Measurements from ENCODE around the gene APRT.

Gene APRT

GRCh38 chr16:88822281-88823040 is 10.7 kb upstream of the APRT start:
- no peak for DNase-seq (ENCODE audit: low read depth in 2 of 2)

DNA sequence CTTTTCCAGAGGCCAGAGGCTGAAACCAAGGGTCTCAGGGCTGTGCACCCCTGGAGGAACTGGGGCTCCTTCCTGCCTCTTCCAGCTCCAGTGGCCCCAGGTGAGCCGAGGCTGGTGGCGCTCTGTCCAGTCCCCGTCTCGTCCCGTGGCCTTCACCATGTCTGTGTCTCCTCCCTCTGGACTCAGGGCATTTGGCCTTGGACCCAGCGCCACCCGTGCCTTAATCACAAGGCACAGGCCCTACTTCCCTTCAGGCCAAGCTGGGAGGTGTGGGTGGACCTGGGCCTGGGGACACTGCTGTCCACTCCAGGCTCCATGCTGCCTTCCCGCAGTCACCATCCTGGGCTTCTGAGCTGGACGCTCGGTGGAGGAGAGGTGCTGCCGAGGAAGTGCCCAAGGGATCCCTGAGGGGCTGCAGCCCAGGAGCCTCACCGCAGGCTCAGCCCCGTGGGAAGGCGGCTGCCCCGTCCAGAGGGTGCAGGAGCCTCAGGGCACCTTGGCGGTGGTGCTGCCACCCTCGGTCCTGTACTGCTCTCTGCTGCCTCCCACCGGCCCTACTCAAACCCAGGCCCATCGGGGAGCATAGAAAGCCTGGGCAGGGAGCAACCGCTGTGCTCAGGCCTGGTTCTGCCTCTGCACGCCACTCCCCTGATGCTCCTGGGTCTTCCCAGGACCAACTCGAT is 9.6 kb upstream of the APRT start:
- no peak for DNase-seq (ENCODE audit: low read depth in 2 of 2)

GRCh38 chr16:88820385-88821025 is 8.8 kb upstream of the APRT start:
- DNase-seq (ENCODE audit: low read depth in 2 of 2), result no peak

DNA sequence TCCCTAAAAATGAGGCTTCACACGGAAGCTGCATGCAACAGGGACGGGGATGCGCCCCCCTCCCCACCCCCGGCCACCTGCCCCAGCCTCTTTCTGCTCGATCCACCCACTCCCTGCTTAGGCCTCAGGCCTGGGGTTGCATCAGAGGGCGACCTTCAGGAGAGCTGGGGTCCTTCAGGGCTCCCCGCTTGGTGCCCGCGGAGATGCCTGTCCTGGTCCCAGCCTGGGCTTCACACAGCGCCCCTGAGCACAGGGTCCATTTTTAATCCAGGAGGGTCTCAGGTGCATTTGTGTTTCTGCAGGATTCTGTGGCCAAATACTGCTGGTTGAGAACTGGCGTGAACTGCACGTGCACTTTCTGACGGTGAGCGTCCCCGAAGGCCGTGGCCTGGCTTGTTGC is 7.4 kb upstream of the APRT start:
- no peak for DNase-seq (ENCODE audit: low read depth in 2 of 2)

- DNase-seq (ENCODE audit: low read depth in 2 of 2), result no peak
Observed at GRCh38 chr16:88818575-88818874, 6.8 kb upstream of the APRT start.

DNA sequence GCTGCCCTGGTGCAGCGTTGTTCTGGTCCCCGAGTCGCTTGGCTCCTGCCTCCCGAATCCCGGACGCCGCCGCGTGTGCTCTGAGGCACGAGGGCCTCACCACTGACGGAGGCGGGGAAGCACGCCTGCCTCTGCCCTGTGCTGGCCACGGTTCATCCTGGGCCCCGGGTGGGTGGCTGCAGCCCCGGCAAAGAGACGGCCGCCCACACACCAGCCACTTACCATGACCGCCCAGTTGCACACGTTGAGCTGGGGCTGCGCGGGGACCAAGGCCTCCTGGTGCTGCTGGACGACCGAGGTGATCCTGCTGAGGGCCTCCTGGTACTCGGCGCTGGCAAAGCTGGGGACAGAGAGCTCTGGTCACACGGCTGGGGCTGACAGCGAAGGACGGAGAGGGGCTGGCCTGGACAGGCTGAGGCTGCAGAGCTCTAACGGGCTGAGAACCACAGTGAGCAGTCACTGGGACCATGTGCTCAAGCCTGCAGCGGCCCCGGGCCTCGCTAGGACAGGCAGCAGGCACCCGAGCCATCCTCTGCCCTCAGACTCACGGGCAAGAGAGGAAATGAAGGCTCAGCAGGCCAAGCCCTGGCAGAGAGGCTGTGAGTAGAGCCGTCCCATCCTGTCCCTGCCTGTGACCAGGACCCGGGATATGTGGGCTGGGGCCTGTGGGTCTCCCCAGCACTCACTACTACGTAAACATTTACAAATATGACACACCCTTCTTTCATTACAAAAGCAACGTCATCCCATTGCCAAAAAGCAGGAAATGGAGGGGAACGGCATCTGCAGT is 6.3 kb upstream of the APRT start:
- no peak for DNase-seq (ENCODE audit: low read depth in 2 of 2)

GRCh38 chr16:88816736-88817535 is 5.2 kb upstream of the APRT start:
- DNase-seq (ENCODE audit: low read depth in 2 of 2), result no peak

- no peak for DNase-seq (ENCODE audit: low read depth in 2 of 2)
Observed at GRCh38 chr16:88815901-88816589, 4.3 kb upstream of the APRT start.

GRCh38 chr16:88815227-88815626 is 3.5 kb upstream of the APRT start:
- DNase-seq (ENCODE audit: low read depth in 2 of 2), result no peak

- no peak for DNase-seq (ENCODE audit: low read depth in 2 of 2)
Observed at GRCh38 chr16:88814144-88814502, 2.4 kb upstream of the APRT start.

DNA sequence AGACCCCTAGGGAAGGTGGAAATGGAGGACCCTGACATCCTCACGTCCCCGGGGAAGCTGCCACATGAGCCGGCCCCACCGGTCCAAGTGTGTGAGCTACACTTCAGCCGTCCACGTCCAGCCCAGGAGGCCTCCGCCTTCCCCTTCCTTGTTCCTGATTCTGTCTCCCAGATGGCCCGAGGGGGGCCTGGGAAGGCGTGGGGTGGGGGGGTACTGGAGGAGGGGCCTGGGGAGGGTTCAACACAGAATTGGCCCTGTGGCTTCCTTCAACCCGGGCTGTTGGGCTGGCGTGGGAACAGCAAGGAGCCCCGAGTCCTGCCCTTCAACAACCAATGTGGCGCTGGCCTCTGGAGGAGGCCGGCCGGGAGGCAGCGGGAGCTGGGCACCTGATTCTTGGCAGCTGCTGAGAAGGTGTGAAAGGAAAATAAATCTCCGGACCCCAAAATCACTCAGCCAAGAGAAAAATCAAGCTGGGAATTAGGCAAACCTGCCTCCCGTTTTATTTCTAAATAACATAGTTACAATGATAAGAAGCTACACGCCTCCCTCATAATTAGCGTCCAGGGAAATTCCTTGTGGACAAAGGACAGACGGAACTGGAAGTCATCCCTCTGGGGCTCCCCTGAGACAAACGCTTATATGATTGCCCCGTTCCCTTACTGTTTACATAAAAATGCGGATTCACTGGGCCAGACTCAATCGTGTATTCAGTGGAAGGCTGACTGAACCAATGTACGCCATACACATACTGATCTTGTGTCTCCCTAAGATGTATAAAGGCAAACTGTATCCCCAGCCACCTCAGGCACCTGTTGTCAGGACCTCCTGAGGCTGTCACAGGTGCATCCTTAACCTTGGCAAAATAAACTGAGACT is 1.8 kb upstream of the APRT start:
- no peak for DNase-seq (ENCODE audit: low read depth in 2 of 2)

- no peak for DNase-seq (ENCODE audit: low read depth in 2 of 2)
Observed at GRCh38 chr16:88812513-88813268, 963 bp upstream of the APRT start.

DNA sequence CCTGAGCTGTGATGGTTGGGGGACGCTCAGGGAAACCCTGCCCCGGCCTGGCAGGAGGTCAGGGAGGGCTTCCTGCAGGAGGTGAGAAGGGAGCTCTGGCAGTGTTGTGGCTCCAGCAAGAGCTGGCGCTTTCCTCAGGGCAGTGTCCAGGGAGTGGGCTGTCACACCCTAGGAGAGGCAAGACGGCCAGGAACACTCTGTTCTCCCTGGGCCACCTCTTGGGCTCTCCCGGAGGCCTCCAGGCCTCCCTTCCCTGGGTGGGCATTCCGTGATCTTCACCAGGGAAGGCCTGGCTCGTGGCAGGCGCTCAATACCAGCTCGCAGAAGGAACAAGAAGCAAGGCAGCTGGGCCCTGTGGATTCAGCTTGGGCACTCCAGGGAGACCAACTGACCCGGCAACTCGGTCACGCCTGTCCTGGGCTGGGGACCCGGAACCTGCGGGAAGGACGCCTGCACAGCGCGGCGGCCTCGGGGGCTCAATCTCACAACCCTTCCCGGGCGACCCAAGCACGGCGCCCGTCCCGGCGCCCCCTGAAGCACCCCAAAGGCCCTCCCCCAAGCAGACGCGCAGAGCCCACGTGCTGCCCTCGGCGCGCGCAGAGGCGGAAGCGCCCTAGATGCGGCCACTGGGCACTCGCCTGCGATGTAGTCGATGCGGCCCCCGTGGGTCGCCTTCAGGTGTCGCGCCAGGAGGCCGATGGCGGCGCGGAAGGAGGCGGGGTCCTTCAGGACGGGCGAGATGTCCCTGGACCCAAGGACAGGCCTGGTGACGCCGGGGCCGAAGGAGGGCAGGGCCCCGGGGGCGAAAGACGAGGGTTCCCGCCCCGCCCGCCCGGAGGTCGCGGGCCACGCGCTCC is 588 bp downstream of the APRT start:
- DNase-seq (ENCODE audit: low read depth in 2 of 2), result peak; percentile 53 to 61

DNA sequence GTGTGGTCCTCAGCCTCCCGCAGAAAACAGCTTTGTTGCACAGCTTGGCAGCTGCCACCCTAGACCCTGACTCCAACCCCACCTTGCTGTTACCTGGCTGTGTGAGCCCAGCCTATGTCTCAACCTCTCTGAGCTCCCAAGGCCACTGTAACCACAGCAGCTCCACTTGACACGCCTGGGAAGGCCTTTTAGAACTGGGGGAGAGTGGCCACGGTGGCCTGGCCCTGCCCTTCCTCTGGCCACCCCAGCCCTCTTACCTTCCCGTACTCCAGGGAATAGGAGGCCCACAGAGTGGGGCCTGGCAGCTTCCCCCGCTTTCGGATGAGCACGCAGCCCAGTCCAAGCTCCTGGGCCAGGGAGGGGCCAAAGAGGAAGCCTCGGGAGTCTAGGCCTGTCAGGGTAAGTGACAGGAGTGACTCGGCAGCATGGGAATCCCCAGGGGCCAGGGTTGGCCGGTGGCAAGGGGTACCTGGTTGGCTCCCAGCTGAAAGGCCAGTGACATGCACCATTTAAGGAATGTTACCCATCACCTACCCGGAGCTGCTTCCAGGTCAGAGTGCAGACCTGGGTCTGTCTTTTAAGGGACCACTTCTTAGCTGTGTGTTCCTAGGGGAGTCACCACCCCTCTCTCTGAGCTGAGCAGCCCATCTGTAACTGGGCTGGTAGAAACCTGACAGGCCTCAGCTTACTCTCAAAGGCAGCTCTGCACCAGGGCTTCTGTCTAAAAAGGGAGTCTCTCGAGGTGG is 1.4 kb downstream of the APRT start:
- DNase-seq (ENCODE audit: low read depth in 2 of 2), result no peak

DNA sequence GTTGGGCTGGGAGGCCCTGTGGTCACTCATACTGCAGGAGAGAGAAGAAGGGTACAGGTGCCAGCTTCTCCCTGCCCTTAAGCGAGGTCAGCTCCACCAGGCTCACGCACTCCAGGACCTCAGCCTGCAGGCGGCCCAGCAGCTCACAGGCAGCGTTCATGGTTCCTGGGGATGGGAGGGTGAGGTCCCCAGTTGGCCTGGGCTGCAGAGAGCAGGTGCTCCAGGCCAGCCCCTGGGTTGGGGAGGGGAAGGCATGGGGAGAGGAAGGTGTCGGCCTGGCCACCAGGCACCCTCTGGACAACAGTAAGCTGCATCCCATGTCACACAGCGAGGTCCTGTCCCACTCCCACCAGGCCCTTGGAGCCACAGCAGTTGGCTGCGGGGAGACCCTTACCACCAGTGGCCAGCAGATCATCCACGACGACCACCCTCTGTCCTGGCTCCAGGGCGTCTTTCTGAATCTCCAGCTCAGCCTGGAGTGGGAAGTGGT is 2.0 kb downstream of the APRT start:
- no peak for DNase-seq (ENCODE audit: low read depth in 2 of 2)

DNA sequence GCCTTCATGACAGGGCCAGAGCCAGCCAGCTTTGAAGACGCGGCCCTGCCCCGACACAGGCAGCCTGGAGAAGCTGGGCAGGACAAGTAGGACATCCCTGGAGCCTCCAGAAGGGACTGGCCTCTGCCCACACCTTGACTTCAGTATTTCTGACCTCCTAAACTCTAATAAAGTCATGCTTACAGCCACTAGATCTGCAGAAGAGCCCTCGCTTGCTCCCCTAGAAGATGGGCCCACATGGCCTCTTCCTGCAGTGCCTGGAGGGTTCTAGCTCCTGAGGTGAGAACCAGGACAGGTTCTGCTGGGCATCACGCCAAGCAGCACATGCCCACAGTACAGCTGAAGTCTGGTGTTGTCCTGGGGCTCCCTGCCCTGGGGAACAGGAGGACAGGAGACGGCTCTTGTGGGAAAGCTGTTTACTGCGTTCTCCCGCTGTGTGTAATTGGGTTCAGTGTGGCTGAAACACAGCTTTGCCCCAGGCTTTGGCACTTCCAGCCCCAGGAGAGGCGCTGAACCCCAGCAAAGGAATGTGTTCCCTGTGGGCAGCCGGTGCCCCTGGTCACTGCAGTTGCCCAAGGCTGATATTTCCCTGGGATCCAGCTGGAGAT is 2.6 kb downstream of the APRT start:
- DNase-seq (ENCODE audit: low read depth in 2 of 2), result no peak

Data from fibroblast of skin of left quadriceps (primary cell).